GM12872 (cell line): ENCODE measurements around the gene FERMT1.

Experiments used
- TF ChIP-seq, protein P1 (sequence below): IDR thresholded peaks from 3 replicates; pipeline ENCODE4 v1.5.1; 2011; ENCODE audit warnings: low read depth, mild to moderate bottlenecking, low read length, moderate library complexity; ENCODE audit not compliant: insufficient read depth

FERMT1 gene

DNA sequence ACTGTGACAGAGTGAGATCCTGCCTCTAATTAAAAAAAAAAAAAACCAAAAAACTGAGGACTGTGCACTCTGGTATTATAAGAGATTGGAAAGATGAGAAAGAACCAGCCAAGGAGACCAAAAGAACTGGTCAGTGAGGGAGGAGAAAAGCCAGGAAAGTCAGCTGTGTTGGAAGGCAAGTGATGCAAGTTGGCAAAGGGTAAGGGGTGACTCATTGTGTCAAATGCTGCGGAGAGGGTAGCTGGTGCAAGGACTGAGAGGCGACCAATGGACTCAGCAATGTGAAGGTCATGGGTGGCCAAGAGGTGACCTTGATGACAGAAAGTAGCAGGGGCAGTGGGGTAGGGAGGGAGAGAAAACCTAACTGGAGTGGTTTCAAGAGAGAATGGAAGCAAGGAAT, 41.6 kb downstream of the FERMT1 start:
- TF ChIP-seq, protein P1, sequence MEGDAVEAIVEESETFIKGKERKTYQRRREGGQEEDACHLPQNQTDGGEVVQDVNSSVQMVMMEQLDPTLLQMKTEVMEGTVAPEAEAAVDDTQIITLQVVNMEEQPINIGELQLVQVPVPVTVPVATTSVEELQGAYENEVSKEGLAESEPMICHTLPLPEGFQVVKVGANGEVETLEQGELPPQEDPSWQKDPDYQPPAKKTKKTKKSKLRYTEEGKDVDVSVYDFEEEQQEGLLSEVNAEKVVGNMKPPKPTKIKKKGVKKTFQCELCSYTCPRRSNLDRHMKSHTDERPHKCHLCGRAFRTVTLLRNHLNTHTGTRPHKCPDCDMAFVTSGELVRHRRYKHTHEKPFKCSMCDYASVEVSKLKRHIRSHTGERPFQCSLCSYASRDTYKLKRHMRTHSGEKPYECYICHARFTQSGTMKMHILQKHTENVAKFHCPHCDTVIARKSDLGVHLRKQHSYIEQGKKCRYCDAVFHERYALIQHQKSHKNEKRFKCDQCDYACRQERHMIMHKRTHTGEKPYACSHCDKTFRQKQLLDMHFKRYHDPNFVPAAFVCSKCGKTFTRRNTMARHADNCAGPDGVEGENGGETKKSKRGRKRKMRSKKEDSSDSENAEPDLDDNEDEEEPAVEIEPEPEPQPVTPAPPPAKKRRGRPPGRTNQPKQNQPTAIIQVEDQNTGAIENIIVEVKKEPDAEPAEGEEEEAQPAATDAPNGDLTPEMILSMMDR, result no peak

DNA sequence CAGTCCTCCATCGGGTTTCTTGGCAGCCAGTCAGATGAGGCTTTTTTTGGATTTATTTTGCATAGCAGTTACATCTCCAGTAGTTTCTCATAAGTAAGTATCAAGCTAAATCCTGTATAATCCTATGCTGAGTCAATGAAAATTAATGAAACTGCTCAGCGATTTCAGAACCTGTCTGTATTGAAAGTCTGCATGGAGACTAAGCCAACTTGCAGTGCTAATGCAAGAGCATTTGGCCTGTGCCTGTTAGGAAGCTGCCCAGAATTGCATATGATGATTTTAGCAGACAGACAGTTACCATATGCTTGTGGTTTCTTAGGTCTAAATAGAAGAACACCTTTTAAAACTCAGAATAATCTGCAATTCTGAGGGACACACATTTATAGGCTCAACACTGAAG, 43.8 kb downstream of the FERMT1 start:
- TF ChIP-seq, protein P1, result no peak

DNA sequence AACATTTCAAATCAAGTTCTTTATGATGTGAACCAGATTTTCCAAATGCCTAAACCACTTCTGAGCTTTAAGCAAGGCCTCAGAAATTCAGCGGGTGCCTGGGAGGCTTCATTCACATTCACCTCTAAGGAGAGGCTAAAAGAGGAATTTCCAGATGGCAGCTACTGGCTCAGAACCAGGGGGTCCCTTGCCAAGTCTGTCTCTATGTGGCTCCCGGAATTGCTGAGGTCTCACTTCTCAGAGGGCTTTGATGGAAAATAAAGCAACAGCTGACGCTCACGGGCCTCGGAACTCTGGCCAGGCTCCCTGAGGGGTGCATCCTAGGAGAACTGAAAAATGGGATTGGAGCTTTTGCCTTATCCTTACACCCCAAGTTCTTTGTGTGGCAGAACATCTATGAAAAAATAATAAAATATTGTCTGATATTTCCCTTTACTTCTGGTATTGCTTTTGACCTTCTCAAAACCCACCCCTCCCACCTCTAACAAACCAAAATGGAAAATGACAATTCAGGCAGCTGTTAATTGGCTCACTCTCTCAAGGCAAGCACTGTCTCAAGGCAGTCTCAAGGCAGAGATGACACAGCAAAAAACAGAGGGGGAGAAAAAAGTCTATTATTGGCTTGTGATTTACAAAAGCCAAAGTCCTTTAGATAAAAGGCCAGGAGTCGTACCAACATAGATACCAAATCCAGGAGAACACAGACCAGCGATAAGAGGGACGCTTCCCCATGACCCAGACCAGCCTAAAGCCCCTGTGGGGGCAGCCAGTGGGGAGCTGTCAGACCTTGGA, 47.2 kb downstream of the FERMT1 start:
- TF ChIP-seq, protein P1, result no peak

GRCh38 chr20:6074784-6075183, 48.0 kb downstream of the FERMT1 start:
- TF ChIP-seq, protein P1, result no peak

DNA sequence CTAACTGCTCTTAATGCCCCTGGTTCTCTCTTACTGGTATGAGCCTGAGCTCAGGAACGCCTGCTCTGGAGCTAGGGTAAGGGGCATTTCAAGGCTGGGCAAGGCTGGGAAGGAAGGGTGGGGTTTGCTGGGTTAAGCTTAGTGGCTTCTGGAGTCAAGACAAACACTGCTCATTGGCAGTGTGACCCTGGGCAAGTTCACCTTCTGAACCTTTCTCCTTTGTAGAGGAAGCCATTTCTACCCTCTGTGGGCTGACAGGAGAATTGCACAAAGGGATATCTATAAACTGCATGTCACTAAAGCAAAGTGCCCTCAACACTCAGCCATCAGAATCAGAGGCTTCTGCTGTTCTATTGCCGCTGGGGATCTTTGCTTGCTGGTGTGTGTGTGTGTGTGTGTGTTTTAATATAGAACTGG, 48.7 kb downstream of the FERMT1 start:
- TF ChIP-seq, protein P1, result peak; percentile 78

GRCh38 chr20:6070829-6071695, 51.8 kb downstream of the FERMT1 start:
- TF ChIP-seq, protein P1, result no peak

DNA sequence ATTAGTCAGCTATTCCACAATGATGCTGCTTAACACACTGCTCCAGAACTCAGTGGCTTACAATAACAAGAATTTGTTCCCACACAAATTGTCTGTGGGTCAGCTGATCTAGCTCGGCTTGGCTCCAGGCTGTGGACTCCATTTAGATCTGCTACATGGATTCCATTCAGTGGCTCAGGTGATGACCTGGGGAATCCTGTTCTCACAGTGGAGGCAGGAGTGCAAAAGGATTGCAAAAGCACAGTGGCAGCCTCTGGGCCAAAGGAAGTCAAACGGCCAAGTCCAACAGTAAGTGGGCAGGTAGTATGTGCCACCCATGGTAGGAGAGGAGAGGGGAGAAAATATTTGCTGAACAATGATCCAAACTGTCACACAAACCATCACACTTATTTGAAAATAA, 53.2 kb downstream of the FERMT1 start:
- TF ChIP-seq, protein P1, result no peak
